ENCODE results near the gene PDE11A. TPM values are rescaled to one million over a fixed set of nuclear protein-coding genes. Genes with fewer than 3 reads are reported as not detected.

PDE11A gene
- total and polyA plus RNA-seq, 2 of the 8 experiments (the other 6 are each of a cell fraction or from before 2014, with no cell fraction given): 0.19 to 0.23 TPM

DNA sequence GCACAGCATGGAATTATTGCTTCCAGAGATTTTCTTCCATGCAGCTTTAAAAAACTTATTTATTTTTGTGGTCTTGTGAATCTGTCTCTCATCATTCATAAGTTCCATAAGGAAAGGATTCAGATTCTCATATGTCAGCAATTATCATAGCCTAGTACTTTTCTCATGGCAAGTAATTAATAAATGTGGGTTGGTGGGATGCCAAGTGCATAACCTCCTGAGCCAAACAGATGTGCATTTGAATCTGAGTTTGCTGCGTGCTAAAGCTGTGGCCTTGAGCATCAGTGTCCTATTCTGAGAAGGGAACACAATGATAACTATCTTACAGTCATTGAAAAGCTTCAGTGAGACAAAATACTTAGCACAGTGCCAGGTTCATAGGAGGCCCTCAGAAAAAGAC, 331.9 kb downstream of the PDE11A start:
- no peak overlapping the region for H3K56ac ChIP-seq (replicated peaks; ENCODE audit: insufficient read length, low read depth, low read length)
- no peak overlapping the region for H3K23ac ChIP-seq (ENCODE audit: insufficient read length)
- H2AFZ ChIP-seq (ENCODE audit: low read length): no peak overlapping the region
- H3K9me3 ChIP-seq (ENCODE audit: insufficient read depth in 2 of 2, low read depth in 1 of 2, low read length in 1 of 2): no peaks in the 10 kb centered on the region
- H4K91ac ChIP-seq (replicated peaks; ENCODE audit: insufficient read length, low read length): no peak overlapping the region
- H4K20me1 ChIP-seq (replicated peaks in 1 of 2; ENCODE audit: control insufficient read depth in 1 of 2, insufficient read depth in 2 of 2, low read length in 2 of 2): no peaks in the 10 kb centered on the region
- no peak overlapping the region for H2BK5ac ChIP-seq (ENCODE audit: low read depth, low read length)
- no peak overlapping the region for H3K4me2 ChIP-seq (ENCODE audit: insufficient read depth in 1 of 2, low read depth in 2 of 2, low read length in 2 of 2)
- no peaks in the 10 kb centered on the region for H3K79me2 ChIP-seq (ENCODE audit: control insufficient read depth in 1 of 2, insufficient read depth in 2 of 2, low read length in 2 of 2)
- H3K27me3 ChIP-seq (replicated peaks in 1 of 4; ENCODE audit: control insufficient read depth in 3 of 4, extremely low read depth in 1 of 4, insufficient read depth in 3 of 4, low read length in 3 of 4): peaks cover 0 to 7% (median 2%) of the 10 kb centered on the region in 4 experiments; a peak in 5 of 7 replicates
- no peak overlapping the region for H3K4me3 ChIP-seq (ENCODE audit: extremely low read depth in 1 of 4, insufficient read depth in 2 of 4, low read depth in 3 of 4, low read length in 4 of 4)
- H2BK120ac ChIP-seq (replicated peaks; ENCODE audit: low read depth, low read length): no peak overlapping the region
- DNase-seq (ENCODE audit: low read depth in 1 of 2, low spot score in 2 of 2) (no peak), FAIRE-seq (no peak)
- H3K23me2 ChIP-seq (ENCODE audit: low read depth, low read length): no peaks in the 10 kb centered on the region
- no peak overlapping the region for H4K5ac ChIP-seq (ENCODE audit: insufficient read length, low read depth, low read length)
- no peak overlapping the region for H2BK20ac ChIP-seq (ENCODE audit: low read length)
- H3K4ac ChIP-seq (replicated peaks; ENCODE audit: insufficient read length, low read depth, low read length): no peak overlapping the region
- no peak overlapping the region for H3K14ac ChIP-seq (ENCODE audit: insufficient read length)
- H3K27ac ChIP-seq (ENCODE audit: low read depth, low read length): no peak overlapping the region
- no peak overlapping the region for H2BK12ac ChIP-seq (ENCODE audit: low read depth, low read length)
- ChIA-PET CTCF (ENCODE audit: partially characterized antibody) (interaction anchor here (0.6 to 1.2 kb wide), 3 partner anchors 22 to 544 kb away, joined by 3 to 5 read pairs (median 3); no protein-coding TSS in a partner anchor), POLR2A (ENCODE audit: partially characterized antibody) (no interaction called here)
- no peak overlapping the region for H4K8ac ChIP-seq (ENCODE audit: extremely low read depth, insufficient read depth, low read length)
- no peak overlapping the region for H3K9ac ChIP-seq (replicated peaks in 1 of 4; ENCODE audit: extremely low read depth in 1 of 4, low read depth in 3 of 4, low read length in 3 of 4)
- no peak overlapping the region for H3K18ac ChIP-seq (ENCODE audit: extremely low read depth, low read length)
- H2AK5ac ChIP-seq (ENCODE audit: low read depth, low read length): no peak overlapping the region
- WGBS, 2 experiments (ENCODE audit: extremely low coverage in 1 of 2, insufficient coverage in 1 of 2, insufficient read length in 1 of 2, insufficient replicate concordance in 2 of 2, low coverage in 1 of 2, low lambda C conversion rate in 2 of 2, missing lambda C conversion rate in 1 of 2): 93% methylated on average over 1 of the region's 1 CpG; no CpG with 5 or more reads in 1 of the 2 experiments
- H3K36me3 ChIP-seq (ENCODE audit: control insufficient read depth in 2 of 4, insufficient read depth in 4 of 4, low read length in 3 of 4): no peaks in the 10 kb centered on the region
- no peak overlapping the region for H2BK15ac ChIP-seq (ENCODE audit: low read length)
- H3K79me1 ChIP-seq (ENCODE audit: low read depth, low read length): no peaks in the 10 kb centered on the region
- H3K4me1 ChIP-seq (replicated peaks in 1 of 4; ENCODE audit: control insufficient read depth in 3 of 4, insufficient read depth in 4 of 4, low read length in 3 of 4): no peaks in the 10 kb centered on the region

Measured in H1 (cell line).